Thoracic aorta (tissue), 2 donors: ENCODE measurements around the gene CCDC33. TPM values are rescaled to one million over a fixed set of nuclear protein-coding genes. Genes with fewer than 3 reads are reported as not detected.

Experiments
- ATAC-seq: fragments of 150-250 bp; one replicate; pipeline ENCODE4 v1.8.0; 2017; ENCODE audit warnings: low read depth; ENCODE audit not compliant: insufficient number of reproducible peaks, low FRiP score
- DNase-seq: peaks from one replicate; pipeline ENCODE4 v3.0.0-alpha.2; 2020; ENCODE audit warnings: low spot score
- H3K27ac ChIP-seq, 2 donors: fragments of 200-600 bp; sonication (generic); 1 replicate in 1 of 2; 2 replicates in 1 of 2; pipeline ENCODE4 v1.5.1; 2016; ENCODE audit warnings: mild to moderate bottlenecking in 2 of 2, moderate library complexity in 2 of 2
- H3K27me3 ChIP-seq: fragments of 200-600 bp; sonication (generic); replicated peaks from 2 replicates; pipeline ENCODE4 v1.6.0; 2016; ENCODE audit warnings: mild to moderate bottlenecking; ENCODE audit not compliant: insufficient read depth
- H3K36me3 ChIP-seq: fragments of 200-600 bp; sonication (generic); one replicate; pipeline ENCODE4 v1.5.1; 2016
- H3K4me1 ChIP-seq, 2 donors: fragments of 200-600 bp; sonication (generic); 1 replicate in 1 of 2; 2 replicates in 1 of 2; pipeline versions ENCODE4 v1.5.1 to v1.6.0; 2016; ENCODE audit warnings: low read depth in 2 of 2, mild to moderate bottlenecking in 1 of 2; ENCODE audit not compliant: control insufficient read depth in 1 of 2
- H3K4me3 ChIP-seq: fragments of 200-600 bp; sonication (generic); 2 replicates; pipeline ENCODE4 v1.5.1; 2016; ENCODE audit warnings: mild to moderate bottlenecking
- H3K9me3 ChIP-seq: fragments of 200-600 bp; sonication (generic); 2 replicates; pipeline ENCODE4 v1.5.1; 2016
- total RNA-seq, 2 donors: library from RNA; depleted of rRNA; stranded (reverse); fragments of >200 nt; gene quantifications; one replicate each; pipeline versions ENCODE4 v1.1.0 to v1.2.3, GENCODE V29; 2016
- TF ChIP-seq, protein P1 (sequence below): fragments of 200-600 bp; sonication (generic); IDR thresholded peaks from one replicate; pipeline ENCODE4 v1.5.1; 2019; ENCODE audit warnings: antibody characterized with exemption

CCDC33 gene
- total RNA-seq, 2 donors from 2014 or later = not detected

DNA sequence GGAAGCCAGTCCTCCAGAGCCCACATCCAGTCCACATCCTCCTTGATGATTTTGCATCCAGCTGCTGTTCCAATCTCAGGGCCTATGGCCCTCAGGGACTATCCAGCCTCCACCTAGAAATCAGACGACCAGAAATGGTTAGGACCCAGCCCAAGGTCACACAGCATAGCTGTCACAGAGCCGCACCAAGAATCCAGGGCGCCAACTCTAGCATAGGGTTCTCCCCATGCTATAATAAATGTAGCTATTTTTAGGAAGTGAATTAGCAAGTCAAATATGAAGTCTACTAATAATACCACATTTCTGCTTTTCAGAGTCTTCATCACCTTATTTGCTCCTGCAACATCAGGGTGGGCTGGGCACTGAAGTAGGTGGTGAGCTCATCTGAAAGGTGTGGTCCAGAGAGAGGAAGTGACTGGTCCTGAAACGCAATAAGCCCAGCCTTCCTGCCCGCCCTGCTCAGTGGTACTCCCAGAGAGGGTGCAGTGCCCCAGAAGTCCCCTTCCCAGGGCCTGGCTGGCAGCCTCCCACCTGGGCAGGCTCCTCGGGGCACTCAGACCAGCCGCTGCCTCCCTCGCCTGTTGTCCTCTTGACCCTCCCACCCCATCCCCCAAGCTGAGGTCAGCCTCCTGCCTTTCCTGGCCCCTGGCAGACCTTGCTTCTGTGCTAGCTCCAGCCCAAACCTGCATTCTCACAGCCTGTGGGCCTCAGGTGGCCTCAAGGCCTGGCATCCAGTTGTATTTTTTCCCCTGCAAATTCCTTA, 148.9 kb downstream of the CCDC33 start:
- Histone ChIP-seq H3K36me3 (no peaks in the 10 kb centered on the region), H3K9me3 (no peaks in the 10 kb centered on the region), H3K27ac (no peak overlapping the region), H3K4me1 (peaks cover 0 to 3% of the 10 kb centered on the region in 2 donors), H3K4me3 (no peak overlapping the region), H3K27me3 (no peaks in the 10 kb centered on the region)
- DNase-seq (no peak), ATAC-seq (no peak)
- TF ChIP-seq, protein P1, sequence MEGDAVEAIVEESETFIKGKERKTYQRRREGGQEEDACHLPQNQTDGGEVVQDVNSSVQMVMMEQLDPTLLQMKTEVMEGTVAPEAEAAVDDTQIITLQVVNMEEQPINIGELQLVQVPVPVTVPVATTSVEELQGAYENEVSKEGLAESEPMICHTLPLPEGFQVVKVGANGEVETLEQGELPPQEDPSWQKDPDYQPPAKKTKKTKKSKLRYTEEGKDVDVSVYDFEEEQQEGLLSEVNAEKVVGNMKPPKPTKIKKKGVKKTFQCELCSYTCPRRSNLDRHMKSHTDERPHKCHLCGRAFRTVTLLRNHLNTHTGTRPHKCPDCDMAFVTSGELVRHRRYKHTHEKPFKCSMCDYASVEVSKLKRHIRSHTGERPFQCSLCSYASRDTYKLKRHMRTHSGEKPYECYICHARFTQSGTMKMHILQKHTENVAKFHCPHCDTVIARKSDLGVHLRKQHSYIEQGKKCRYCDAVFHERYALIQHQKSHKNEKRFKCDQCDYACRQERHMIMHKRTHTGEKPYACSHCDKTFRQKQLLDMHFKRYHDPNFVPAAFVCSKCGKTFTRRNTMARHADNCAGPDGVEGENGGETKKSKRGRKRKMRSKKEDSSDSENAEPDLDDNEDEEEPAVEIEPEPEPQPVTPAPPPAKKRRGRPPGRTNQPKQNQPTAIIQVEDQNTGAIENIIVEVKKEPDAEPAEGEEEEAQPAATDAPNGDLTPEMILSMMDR = no peak

DNA sequence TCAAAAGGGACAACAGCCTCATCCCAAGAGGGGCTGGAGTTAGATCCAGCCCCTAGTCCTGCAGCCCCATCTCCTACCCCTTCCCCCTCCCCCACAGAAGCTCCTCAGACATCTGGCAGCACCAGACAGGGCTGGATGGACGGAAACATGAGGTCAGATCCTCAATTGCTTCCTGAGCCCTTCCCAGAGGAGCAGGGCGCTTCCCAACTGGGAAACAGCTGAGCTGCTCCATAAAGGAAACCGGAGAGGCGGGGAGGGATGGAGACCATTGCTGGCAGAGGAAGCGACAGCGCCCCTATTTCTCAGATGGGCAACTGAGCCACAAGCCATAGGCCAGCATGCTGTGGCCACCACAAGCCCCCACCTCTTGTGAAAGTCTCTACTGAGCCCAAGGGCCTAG, 149.6 kb downstream of the CCDC33 start:
- H3K27ac ChIP-seq = no peak overlapping the region

More for the DNA sequence above, 149.6 kb downstream of the CCDC33 start:
- no peaks in the 10 kb centered on the region for H3K27me3 ChIP-seq
- DNase-seq (no peak), ATAC-seq (no peak)
- TF ChIP-seq, protein P1 = no peak
- no peaks in the 10 kb centered on the region for H3K9me3 ChIP-seq
- peaks cover 0 to 3% of the 10 kb centered on the region in 2 donors for H3K4me1 ChIP-seq
- H3K36me3 ChIP-seq = no peaks in the 10 kb centered on the region
- H3K4me3 ChIP-seq = no peak overlapping the region

Other genes starting within 250 kb of the CCDC33 start
- gene STOML1, start 244.0 kb upstream of the CCDC33 start, total RNA-seq = 10 to 100 TPM; 23.6 to 37.9 TPM
- gene PML, start 241.6 kb upstream of the CCDC33 start, total RNA-seq = 100 to 1,000 TPM in 1 of 2 donors, 10 to 100 TPM in 1; 77.2 to 138 TPM
- gene GOLGA6A, start 153.8 kb upstream of the CCDC33 start, total RNA-seq = under 1 TPM; 0.14 to 0.42 TPM
- not detected for gene ISLR2, start 105.7 kb upstream of the CCDC33 start, total RNA-seq
- gene ISLR, start 62.6 kb upstream of the CCDC33 start, total RNA-seq = 100 to 1,000 TPM in 1 of 2 donors, 10 to 100 TPM in 1; 76.8 to 323 TPM
- under 1 TPM in 1 of 2 donors, not detected in 1; 0.28 TPM for gene STRA6, start 33.5 kb upstream of the CCDC33 start, total RNA-seq
- not detected for gene CYP11A1, start 131.3 kb downstream of the CCDC33 start, total RNA-seq
- 1 to 10 TPM; 1.2 to 4.9 TPM for gene SEMA7A, start 197.6 kb downstream of the CCDC33 start, total RNA-seq
- 10 to 100 TPM; 41.1 to 70.5 TPM for gene UBL7, start 224.8 kb downstream of the CCDC33 start, total RNA-seq